GM18858 (cell line): Measurements from ENCODE around the gene SDF2L1.
"Not testable (repeated sequence)": the region's sequence is repeated elsewhere in the genome, so short reads cannot be mapped to it uniquely, and the experiment has no call there.

Source experiments
- ATAC-seq: cut with Tn5 transposase; IDR thresholded peaks from one replicate; pipeline ENCODE4 v1.9.1; 2021; ENCODE audit not compliant: unreplicated experiment

Gene SDF2L1

GRCh38 chr22:21660904-21661303 is 18.8 kb downstream of the SDF2L1 start:
- ATAC-seq = no peak

- ATAC-seq = no peak
These were observed 19.9 kb downstream of the SDF2L1 start for GRCh38 chr22:21661991-21662390.

DNA sequence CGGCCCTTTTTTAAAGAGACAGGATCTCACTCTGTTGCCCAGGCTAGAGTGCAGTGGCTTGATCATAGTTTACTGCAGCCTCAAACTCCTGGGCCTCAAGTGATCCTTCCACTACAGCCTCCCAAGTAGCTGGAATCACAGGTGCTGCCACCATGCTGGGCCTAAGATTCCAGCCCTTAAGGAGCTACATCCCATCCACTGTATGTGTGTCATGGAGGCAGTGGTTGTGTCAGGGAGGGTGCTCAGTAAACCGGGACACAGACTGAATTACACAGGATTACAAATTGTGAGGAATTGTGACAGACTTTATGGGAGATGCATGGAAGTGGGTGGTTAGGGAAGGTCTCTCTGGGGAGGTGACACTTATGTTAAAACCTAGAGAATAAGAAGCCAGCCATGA is 21.6 kb downstream of the SDF2L1 start:
- ATAC-seq = no peak

DNA sequence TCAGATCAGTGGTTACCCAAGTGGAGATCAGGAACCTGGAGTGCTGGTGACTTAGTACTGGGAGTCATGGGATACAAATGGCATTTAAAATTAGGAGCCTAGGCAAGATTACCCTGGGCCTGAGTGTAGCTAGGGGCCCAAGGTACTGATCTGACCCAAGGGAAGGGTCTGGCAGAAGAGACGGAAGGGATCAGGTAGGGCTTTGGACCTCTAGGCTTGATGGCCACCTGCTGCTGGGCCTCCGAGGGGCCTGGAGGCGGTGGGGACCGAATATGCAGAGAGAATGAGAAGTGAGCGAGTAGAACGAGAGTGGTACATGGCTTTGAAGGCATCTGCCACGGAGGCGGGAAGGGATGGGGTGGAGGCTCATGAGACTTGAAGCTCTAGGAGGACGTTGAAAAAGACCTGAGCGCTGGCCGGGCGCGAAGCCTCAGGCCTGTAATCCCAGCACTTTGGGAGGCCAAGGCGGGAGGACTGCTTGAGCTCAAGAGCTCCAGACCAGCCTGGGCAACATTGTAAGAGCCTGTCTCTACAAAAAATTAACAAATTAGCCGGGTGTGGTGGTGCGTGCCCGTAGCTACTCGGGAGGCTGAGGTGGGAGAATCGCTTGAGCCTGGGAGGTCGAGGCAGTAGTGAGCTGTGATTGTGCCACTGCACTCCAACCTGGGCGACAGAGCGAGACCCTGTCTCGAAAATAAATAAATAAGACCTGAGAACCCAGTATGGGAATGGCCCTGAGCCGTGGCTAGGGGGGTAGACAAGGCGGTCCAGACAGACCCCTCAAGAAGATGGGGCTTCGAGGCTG is 23.1 kb downstream of the SDF2L1 start:
- no peak for ATAC-seq

GRCh38 chr22:21666786-21667185 is 24.7 kb downstream of the SDF2L1 start:
- ATAC-seq = no peak

DNA sequence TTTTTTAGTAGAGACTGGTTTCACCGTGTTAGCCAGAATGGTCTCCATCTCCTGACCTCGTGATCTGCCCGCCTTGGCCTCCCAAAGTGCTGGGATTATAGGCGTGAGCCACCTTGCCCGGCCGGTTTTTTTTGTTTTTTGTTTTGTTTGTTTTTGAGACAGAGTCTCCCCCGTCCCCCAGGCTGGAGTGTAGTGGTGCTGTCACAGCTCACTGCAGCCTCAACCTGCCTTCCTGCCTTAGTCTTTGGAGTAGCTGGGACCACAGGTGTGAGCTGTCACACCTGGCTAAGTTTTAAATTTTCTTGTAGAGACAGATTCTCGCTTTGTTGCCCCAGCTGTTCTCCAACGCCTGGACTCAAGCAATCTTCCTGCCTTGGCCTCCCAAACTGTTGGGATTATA is 26.9 kb downstream of the SDF2L1 start:
- no peak for ATAC-seq

GRCh38 chr22:21672107-21672629 is 30.1 kb downstream of the SDF2L1 start:
- ATAC-seq = no peak

DNA sequence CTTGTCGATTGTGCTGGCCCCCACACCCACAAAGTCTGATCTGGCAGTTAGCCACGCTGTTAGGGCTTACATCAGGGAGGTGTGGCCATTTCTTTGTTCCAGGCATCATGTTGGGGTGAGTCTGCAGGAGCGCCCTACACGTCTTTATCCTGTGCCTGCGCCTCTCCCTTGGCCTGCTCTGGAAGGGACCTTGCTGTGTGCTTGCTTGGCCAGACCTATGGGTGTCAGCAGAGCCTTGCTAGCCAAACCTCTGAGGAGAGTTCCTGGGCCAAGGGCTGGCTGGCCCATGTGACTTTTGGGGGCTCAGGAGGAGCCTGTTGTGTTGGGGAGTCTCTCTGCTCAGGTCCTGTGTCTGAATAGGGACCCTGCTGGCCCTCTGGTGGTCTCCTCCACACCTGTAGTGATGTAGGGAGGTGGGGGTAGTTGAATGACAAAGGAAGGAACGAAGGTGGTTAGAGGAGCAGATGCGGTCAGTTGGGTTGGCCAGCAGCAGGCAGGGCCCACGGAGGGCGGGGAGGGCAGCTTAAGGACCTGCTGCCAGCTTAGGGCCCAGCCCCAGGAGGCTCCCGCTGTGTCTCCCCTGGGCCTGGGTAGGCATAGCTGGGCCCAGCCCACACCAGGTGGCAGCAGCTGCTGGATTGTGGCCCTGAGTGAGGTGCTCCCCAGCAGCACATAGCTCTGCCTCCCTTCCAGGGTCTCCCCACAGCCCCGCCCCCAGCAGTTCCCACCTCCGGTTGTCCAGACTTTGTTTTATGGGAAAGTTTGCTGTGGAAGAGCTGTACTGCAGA is 31.6 kb downstream of the SDF2L1 start:
- no peak for ATAC-seq

- no peak for ATAC-seq
These were observed 32.6 kb downstream of the SDF2L1 start for GRCh38 chr22:21674638-21675245.

DNA sequence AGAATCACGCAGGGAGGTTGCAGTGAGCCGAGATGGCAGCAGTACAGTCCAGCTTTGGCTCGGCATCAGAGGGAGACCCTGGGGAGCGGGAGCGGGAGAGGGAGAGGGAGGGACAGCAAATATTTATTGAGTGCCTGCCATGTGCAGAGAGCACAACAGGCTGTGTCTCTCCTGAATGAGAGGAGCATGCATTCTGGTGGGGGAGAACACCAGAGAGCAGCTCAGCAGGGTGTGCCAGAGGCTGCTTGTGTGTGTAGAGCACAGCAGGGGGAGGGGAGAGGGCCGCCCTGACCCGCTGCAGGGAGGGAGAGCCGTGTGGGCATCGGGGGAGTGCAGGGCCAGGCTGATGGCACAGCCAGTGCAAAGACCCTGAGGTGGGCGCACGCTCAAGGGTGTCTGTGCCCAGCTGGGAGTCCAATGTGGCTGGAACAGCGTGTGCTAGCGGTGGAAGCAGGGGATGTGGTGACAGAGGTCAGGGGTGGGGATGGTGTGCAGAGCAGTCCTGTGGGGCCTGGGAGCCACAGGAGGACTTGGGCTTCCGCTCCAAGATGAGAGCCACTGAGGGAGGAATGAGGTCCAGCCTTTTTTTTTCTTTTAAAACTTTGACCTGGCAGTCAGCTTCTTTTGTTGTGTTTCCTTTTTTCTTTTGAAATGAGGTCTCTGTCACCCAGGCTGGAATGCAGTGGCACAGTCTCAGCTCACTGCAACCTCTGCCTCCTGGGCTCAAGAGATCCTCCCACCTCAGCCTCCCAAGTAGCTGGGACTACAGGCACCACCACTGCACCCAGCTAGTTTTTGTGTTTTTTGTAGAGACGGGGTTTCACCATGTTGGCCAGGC is 35.7 kb downstream of the SDF2L1 start:
- no peak for ATAC-seq

DNA sequence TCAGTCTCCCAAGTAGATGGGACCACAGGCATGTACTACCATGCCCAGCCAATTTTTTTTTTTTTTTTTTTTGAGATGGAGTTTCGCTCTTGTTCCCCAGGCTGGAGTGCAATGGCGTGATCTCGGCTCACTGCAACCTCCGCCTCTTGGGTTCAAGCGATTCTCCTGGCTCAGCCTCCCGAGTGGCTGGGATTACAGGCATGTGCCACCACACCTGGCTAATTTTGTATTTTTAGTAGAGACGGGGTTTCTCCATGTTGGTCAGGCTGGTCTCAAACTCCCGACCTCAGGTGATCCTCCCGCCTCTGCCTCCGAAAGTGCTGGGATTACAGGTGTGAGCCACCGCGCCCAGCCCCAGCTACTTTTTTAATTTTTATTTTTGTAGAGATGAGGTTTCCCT is 36.7 kb downstream of the SDF2L1 start:
- ATAC-seq = not testable (repeated sequence)

DNA sequence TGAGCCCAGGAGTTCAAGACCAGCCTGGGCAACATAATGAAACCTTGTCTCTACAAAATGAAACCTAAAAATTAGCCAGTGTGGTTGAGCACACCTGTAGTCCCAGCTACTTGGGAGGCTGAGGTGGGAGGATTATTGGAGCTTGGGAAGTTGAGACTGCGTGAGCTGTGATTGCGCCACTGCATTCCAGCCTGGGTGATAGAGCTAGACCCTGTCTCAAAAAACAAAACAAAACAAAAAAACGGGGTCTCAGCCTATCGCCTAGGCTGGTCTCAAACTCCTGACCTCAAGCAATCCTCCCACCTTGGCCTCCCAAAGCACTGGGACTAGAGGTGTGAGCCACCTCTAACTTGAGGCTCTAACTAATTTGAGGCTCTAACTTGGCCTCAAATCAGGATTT is 37.3 kb downstream of the SDF2L1 start:
- no peak for ATAC-seq

GRCh38 chr22:21680830-21681565 is 38.9 kb downstream of the SDF2L1 start:
- no peak for ATAC-seq

- ATAC-seq = no peak
These were observed 39.7 kb downstream of the SDF2L1 start for GRCh38 chr22:21681566-21682370.

DNA sequence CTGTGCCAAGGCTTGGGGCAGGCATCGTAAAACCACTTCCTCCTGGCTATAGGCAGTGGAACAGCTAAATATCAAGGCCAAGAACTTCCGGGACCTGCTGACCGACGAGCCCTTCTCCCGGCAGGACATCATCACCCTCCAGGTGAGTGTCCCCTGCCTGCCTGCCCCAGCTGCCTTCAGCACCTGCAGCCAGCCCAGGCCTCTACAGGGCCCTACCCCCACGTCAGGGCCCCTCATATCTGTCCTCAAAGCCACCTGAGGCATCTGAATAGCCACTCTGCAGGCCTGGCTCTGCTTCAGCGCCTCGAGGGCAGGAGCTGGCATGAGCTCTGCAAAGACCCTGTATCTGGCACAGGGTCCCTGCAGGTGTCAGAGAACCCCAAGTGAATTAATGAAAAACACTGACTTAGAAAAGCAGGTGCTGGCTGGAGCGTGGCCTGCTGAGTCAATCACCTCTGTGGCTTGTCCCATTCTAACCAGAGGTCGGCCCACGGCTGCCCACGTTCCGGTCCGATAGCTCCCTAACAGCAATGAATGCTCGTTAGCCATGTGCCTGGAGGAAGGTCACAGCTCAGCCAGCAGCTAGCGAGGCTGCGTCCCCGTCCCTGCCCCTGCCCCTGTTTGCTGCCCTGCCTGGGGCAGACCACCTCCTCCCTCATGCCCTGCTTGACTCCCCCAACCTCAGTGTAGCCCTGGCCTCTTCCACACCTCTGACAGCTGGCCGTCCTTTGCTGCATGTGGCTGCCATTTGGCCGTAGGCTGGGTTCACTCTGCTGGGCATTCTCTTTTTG is 40.5 kb downstream of the SDF2L1 start:
- no peak for ATAC-seq

GRCh38 chr22:21683401-21683811 is 41.3 kb downstream of the SDF2L1 start:
- ATAC-seq = no peak

DNA sequence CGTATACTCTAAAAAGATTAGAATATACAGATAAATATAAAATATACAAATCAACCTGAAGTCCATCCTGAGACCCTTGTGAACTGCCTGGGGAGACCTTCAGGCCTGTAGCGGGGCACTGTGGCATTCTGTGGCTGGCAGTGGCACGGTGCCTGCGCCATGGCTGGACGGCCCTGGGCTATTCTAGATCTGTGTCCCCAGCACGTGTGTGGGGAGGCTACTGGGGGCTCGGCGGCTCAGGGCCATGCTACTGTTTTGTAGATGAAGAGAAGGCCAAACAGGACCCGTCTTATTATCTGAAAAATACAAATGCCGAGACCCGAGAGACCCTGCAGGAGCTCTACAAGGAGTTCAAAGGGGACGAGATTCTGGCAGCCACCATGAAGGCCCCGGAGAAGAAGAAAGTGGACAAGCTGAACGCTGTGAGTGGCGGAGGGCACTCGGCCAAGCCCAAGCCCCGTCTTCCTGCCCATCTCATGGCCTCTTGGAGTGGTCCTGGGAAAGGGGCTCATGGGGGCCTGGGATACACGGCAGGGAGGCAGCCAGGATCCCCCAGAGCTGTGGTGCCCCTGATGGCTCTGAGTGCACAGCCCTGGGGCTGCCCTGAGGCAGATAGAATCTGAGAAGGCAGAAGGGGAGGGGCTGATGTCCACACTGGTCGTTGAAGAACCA is 42.5 kb downstream of the SDF2L1 start:
- ATAC-seq = no peak

GRCh38 chr22:21685164-21685513 is 43.0 kb downstream of the SDF2L1 start:
- ATAC-seq = no peak
